Fibroblast of peridontal ligament (primary cell): ENCODE data around the gene SERF1B.
"Not testable (repeated sequence)": the region's sequence is repeated elsewhere in the genome, so short reads cannot be mapped to it uniquely, and the experiment has no call there.

Source experiments
- DNase-seq: peaks from one replicate; pipeline ENCODE4 v3.0.0-alpha.2; 2010; ENCODE audit errors: extremely low read depth

The SERF1B gene

DNA sequence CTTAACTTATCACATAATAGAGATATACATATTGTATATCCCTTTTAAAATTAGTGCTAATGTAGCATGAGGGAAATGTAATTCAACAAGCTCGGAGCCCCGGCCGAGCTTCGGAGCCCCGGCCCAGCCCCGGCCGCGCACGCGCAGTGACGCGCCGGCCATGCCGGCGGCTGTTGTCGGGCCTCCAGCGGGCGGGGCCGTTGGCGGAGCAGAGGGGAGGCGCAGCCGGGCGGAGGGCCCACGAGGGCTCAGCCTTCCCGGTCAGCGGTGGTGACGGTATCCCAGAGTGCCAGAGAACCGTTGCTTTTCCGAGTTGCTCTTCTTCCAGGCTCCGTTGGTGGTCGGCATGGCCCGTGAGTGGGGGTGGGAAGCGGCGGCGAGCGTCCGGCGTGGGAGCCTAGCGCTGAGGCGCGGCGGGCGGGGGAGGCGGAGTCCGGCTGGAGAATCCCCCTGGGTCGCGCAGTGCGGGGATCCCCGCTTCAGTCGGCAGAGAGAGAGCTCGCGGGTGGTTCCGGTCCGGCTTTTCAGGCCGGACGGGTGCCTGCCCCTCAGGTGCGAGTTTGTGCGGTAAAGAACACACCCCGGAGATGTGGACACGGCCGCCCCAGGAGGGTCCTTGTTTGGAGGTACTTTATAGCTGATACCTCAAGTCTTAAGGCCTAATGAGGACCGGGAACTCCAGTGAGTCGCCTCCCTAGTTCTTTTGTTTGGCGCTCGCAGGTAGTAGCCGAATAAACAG lies at the start of gene SERF1B:
SERF1B (plus strand) TSS at position 146 of the 739 bp plus-strand sequence; CDS start at position 347, 201 bp downstream.
- not testable (repeated sequence) for DNase-seq

- not testable (repeated sequence) for DNase-seq
Observed at GRCh38 chr5:69991713-69992112, 33.3 kb upstream of the SERF1B start.

DNA sequence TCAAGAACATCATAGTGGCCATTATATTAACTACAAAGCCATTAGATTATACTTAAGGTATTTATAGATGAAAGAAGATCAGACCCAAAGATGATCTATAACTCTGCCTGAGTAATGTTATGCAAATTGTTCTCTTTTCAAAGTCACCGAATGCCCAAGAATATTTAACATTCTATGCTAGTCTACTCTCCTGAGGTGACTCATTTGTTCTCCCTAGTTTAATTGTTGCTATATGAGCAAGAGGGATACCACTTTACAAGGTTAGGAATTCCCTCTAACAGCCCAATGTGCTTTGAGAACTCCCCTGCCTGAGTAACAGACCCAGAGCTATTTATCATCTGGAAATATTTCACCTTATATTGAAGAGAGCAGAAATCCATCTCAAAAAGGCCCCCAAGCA lies 29.5 kb upstream of the SERF1B start:
- not testable (repeated sequence) for DNase-seq

GRCh38 chr5:70020660-70021059 lies 4.4 kb upstream of the SERF1B start:
- DNase-seq: not testable (repeated sequence)

- DNase-seq: not testable (repeated sequence)
Observed at GRCh38 chr5:70025845-70026145, 744 bp downstream of the SERF1B start.

DNA sequence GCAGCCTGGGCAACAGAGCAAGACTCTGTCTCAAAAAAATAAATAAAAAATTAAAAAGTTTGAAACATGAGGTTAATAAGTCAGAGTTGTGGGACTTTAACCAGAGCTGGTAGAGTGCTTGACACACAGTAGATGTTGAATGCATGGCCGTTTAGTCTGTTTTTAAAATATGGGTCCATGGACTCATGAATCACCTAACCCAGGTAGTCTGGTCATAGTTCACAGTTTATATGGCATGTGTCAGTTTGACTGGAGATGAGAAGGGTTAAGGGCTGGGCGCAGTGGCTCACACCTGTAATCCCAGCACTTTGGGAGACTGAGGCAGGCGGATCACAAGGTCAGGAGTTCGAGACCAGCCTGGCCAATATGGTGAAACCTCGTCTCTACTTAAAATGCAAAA lies 6.2 kb downstream of the SERF1B start:
- DNase-seq: not testable (repeated sequence)

DNA sequence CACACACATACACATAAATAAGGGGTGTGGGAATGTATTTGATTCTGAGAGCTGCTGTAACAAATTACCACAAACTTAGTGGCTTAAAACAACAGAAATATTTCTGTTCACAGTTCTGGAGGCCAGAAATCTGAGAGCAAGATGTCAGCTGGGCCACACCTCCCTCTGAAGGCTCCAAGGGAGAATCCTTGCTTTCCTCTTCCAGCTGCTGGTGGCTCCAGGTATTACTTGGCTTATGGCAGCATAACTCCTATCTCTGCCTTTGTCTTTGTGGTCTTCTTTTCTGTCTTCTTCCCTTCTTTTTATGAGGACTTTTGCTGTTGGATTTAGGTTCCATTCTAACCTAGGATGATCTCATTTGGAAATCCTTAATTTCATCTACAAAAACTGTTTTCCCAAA lies 16.4 kb downstream of the SERF1B start:
- DNase-seq: not testable (repeated sequence)

GRCh38 chr5:70049790-70050142 lies 24.7 kb downstream of the SERF1B start:
- DNase-seq: not testable (repeated sequence)

DNA sequence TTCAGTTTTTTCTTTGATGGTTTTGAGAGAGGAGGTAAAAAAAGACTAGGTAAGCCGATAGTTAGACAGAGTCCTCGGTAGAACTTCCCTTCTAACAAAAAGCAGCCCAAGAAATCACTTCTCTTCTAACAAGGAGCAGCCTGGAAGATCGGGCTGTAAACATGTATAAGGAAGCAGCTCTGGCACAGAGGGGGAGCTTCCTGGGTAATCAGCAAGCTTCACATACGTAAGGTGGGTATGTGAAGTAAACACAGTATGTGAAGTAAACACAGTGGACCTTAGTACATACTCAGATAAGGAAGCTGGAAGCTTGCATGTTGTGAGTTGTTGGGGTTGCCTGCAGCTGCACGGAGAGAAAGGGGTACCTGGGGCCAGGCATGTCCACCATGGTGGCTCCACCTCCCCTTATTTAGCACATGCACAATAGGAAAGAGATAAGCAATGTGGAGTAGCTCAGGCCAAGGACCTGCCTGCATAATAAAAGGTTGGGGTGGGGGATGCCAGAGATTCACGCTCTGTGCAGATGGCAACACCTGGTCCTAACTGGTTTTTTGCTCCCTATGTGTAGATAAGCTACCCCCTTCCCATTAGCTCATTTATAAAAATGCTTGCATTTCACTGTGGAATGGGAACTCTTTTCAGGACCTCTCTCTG lies 31.4 kb downstream of the SERF1B start:
- DNase-seq: not testable (repeated sequence)

DNA sequence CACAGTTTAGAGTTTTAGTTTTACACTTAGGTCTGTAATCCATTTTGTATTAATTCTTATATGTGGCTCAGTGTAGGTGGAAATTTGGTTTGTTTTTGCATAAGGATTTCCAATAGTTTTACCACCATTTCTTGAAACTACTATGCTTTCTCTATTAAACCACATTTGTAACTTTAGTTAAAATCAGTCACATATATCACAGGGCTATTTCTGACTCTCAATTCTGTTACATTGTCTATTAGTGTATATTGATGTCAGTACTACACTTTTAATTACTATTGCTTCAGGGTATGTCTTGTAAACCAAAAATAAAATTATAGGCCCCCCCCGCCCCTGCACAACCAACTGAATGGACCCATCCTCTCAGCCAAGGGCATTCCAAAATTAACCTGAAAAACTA lies 32.1 kb downstream of the SERF1B start:
- not testable (repeated sequence) for DNase-seq

- not testable (repeated sequence) for DNase-seq
Observed at GRCh38 chr5:70077632-70078031, 52.6 kb downstream of the SERF1B start.

DNA sequence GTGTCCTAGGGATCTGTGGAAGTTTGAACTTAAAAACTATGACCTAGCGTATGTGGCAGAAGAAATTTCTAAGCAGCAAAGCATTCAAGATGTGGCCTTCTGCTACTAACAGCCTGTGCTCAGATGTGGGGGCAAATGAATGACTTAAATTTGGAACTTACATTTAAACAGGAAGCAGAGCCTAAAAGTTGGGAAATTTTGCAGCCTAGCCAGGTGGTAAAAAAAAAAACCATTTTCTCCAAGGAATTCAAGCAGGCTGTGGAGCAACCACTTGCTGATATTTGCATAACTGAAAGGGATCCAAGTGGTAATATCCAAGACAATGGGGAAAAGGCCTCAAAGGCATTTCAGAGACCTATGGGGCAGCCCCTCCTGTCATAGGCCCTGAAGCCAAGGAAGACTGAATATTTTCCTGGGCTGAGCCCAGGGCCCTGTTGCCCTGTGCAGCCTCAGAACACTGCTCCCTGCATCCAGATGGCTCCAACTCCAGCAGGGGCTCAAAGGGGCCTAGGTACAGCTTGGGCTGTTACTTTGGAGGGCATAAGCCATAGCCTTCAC lies 63.9 kb downstream of the SERF1B start:
- DNase-seq: not testable (repeated sequence)

GRCh38 chr5:70091776-70092175 lies 66.7 kb downstream of the SERF1B start:
- DNase-seq: not testable (repeated sequence)
